Muscle of leg (tissue), 11 donors: ENCODE results near the gene HSFX1. TPM values are rescaled to one million over a fixed set of nuclear protein-coding genes. Genes with fewer than 3 reads are reported as not detected.

Experiments used
- DNase-seq: peaks from one replicate; pipeline ENCODE4 v3.0.0; 2013
- H3K27ac ChIP-seq: one replicate; pipeline ENCODE4 v1.5.1; 2013; ENCODE audit warnings: mild to moderate bottlenecking, low read length, control low read depth
- H3K27me3 ChIP-seq: one replicate; pipeline ENCODE4 v1.6.1; 2013; ENCODE audit warnings: low read length; ENCODE audit not compliant: control insufficient read depth, insufficient read depth
- H3K36me3 ChIP-seq: one replicate; pipeline ENCODE4 v1.6.1; 2013; ENCODE audit warnings: low read length; ENCODE audit not compliant: control insufficient read depth, insufficient read depth
- H3K4me1 ChIP-seq: one replicate; pipeline ENCODE4 v1.6.1; 2013; ENCODE audit warnings: low read length; ENCODE audit not compliant: control insufficient read depth, insufficient read depth
- H3K4me3 ChIP-seq: one replicate; pipeline ENCODE4 v1.5.1; 2013; ENCODE audit warnings: low read length, control low read depth
- H3K9me3 ChIP-seq: replicated peaks from 2 replicates; pipeline ENCODE4 v1.6.1; 2013; ENCODE audit warnings: low read depth, low read length; ENCODE audit not compliant: control insufficient read depth
- WGBS: methylation state at CpG from one replicate; pipeline ENCODE4 v1.1.5; 2013; ENCODE audit warnings: missing lambda C conversion rate; ENCODE audit not compliant: insufficient coverage; 5-methylcytosine and 5-hydroxymethylcytosine counted together
- polyA plus RNA-seq, 8 donors: library from polyadenylated mRNA; unstranded; fragments of 120-200 nt; gene quantifications; one replicate each; pipeline versions ENCODE4 v1.2.1 to v1.2.3, GENCODE V29; 2013; ENCODE audit warnings: inconsistent platforms in 1 of 8, low replicate concordance in 1 of 8; ENCODE audit not compliant: insufficient read length in 8 of 8, insufficient read depth in 1 of 8
- total RNA-seq: library from RNA; stranded (reverse); fragments of 120-200 nt; gene quantifications from one replicate; pipeline ENCODE4 v1.2.4, GENCODE V29; 2013

Gene HSFX1
- total and polyA plus RNA-seq, 9 donors = 1.2 to 2.1 (median 1.5) TPM

DNA sequence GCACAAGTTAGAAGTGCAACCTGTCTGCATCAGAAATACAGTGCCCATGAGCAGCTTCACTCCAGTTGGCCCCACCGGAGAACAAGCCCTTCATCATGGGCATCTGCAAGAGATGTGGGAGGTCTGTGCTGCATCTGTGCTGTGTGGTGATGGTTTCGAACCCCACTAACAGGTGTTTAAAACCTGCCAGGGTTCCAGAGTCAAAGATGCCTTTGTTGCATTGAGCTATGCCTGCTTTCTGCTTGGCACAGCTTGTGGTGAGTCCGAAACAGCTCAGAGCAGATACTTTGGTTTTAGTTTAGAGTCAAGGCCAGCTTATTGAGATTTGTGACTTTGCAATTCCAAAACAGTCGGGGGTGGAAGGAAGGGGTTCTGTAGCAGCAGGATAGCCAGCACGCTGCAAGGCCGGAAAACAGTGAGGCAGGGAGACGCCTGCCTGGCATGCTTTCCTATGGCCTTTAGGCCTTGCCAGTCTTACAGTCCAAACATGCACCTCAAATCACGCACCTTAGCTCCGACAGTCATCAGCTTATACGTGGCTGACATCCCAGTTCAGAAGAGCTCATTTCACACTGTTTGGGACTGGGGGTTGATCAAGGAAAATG lies 29.7 kb downstream of the HSFX1 start:
- Histone ChIP-seq H3K27ac (no peak overlapping the region), H3K4me1 (no peaks in the 10 kb centered on the region), H3K9me3 (no peaks in the 10 kb centered on the region), H3K27me3 (peaks cover 4% of the 10 kb centered on the region), H3K36me3 (no peaks in the 10 kb centered on the region), H3K4me3 (no peak overlapping the region)
- no peak for DNase-seq
- 82% methylated on average over 7 of the region's 10 CpGs for WGBS

DNA sequence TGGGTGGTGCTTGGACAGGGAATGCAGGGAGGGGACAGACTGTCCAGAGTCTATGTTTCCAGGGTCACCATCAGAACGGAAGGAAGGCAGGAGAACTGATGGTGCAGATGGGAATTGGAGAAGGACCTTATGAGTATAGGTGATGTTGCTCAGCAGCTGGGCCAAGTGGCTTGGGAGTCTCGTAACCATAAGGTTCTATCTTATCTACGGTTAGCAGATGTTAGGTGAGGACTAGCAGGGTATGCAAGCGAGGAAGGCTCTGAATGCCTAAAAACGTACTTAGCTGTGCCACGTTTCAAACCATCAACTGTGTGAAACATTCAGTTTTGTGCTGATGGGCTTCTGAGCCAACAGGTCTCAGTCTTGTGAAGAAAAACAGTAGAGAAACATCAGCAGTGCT lies 30.2 kb downstream of the HSFX1 start:
- H3K27ac ChIP-seq = no peak overlapping the region
- H3K4me1 ChIP-seq = no peaks in the 10 kb centered on the region
- no peak for DNase-seq
- 85% methylated on average over 6 of the region's 6 CpGs for WGBS
- H3K36me3 ChIP-seq = no peaks in the 10 kb centered on the region
- no peaks in the 10 kb centered on the region for H3K9me3 ChIP-seq
- no peak overlapping the region for H3K4me3 ChIP-seq
- H3K27me3 ChIP-seq = peaks cover 4% of the 10 kb centered on the region

DNA sequence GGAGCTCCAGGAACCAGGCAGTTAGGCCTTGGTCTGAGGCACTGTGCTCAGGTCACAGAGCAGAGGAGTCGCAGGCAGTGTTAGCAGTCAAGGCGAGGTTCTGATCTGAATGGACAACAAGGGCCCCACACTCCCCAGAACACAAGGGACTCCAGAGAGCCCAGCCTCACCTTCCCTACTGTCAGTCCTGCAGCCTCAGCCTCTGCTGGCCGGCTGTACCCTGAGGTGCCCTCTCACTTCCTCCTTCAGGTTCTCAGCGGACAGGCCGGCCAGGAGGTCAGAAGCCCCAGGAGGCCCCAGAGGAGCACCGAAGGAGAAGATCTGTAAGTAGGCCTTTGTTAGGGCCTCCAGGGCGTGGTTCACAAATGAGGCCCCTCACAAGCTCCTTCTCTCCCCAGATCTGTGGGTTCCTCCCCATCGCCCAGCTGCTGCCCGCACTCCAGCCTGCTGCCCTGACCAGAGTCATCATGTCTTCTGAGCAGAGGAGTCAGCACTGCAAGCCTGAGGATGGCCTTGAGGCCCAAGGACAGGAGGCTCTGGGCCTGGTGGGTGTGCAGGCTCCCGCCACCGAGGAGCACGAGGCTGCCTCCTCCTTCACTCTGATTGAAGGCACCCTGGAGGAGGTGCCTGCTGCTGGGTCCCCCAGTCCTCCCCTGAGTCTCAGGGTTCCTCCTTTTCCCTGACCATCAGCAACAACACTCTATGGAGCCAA lies 34.0 kb downstream of the HSFX1 start:
- no peak for DNase-seq
- Histone ChIP-seq H3K4me1 (no peaks in the 10 kb centered on the region), H3K27me3 (peaks cover 8% of the 10 kb centered on the region), H3K27ac (no peak overlapping the region), H3K36me3 (no peaks in the 10 kb centered on the region), H3K9me3 (no peaks in the 10 kb centered on the region), H3K4me3 (no peak overlapping the region)
- 86% methylated on average over 7 of the region's 12 CpGs for WGBS

DNA sequence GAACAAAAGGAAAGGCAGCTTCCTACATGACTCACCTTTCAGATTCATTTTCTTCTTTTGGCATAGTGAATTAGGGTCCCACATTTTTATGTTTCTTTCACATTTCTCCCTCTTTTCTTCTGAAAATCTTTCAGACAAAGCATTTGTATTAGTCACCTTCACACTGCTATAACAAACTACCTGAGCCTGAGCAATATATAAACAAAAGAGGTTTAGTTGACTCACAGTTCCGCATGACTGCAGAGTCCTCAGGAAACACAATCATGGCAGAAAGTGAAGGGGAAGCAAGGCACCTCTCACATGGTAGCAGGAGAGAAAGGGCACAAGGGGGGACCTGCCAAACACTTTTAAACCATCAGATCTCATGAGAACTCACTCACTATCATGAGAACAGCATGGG lies 44.8 kb downstream of the HSFX1 start:
- DNase-seq = no peak
- H3K36me3 ChIP-seq = no peaks in the 10 kb centered on the region
- no CpG with 5 or more reads among the region's 1 CpG for WGBS

DNA sequence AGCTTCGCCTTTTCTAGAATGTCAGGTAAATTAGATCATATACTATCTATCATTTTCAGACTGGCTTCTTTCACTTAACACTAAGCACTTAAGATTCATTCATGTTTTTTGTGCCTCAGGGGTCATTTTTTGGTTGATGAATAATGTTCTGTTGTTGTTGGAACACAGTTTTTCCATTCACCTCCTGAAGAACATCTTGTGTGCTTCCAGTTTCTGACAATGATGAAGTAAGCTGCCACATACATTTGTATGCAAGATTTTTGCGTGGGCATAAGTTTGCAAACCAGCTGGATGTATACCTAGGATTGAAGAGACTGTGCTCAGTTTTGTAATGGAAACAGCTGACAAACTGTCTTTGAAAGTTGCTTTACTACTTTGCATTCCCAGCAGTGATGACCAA lies 45.5 kb downstream of the HSFX1 start:
- Histone ChIP-seq H3K27ac (no peak overlapping the region), H3K4me1 (no peaks in the 10 kb centered on the region), H3K4me3 (no peak overlapping the region), H3K27me3 (no peaks in the 10 kb centered on the region), H3K9me3 (no peaks in the 10 kb centered on the region), H3K36me3 (no peaks in the 10 kb centered on the region)
- no peak for DNase-seq
- whole genome bisulfite sequencing = 50% methylated on average over 1 of the region's 2 CpGs

More for the DNA sequence above, 44.8 kb downstream of the HSFX1 start:
- Histone ChIP-seq H3K27ac (no peak overlapping the region), H3K4me1 (no peaks in the 10 kb centered on the region), H3K4me3 (no peak overlapping the region), H3K9me3 (no peaks in the 10 kb centered on the region), H3K27me3 (no peaks in the 10 kb centered on the region)

DNA sequence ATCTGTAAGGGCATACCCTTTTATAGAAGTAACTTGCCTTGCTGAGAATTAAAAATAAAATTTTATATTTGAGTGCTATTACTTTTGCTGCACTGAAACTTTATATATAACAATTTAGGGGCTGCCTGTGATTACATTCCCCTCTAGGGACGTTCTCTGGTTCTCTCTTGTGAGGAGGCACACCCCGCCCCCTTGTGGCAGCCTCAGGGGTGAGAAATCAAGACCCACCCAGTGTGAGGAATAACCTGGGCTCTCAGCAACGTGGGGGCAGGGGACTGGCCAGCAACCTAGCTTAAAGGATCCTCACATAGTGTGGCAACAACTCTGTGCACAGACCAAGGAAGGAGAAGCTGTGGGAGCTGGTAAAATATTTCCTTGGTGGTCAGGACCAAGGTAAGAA lies 51.6 kb downstream of the HSFX1 start:
- no peaks in the 10 kb centered on the region for H3K9me3 ChIP-seq
- no peak overlapping the region for H3K27ac ChIP-seq
- H3K4me1 ChIP-seq = peaks cover 5% of the 10 kb centered on the region
- no peak overlapping the region for H3K4me3 ChIP-seq
- H3K36me3 ChIP-seq = no peaks in the 10 kb centered on the region
- no peak for DNase-seq
- H3K27me3 ChIP-seq = peaks cover 9% of the 10 kb centered on the region
- WGBS = 0% methylated on average over 2 of the region's 3 CpGs

Other genes with a start within 250 kb of the HSFX1 start
- gene EOLA1, start 233.1 kb upstream of the HSFX1 start, total RNA-seq = 19.9 TPM
- gene EOLA1, start 233.1 kb upstream of the HSFX1 start, polyA plus RNA-seq = 10 to 100 TPM; 20.1 to 26.3 (median 22.4) TPM
- 1.0 TPM for gene HSFX3, start 224.1 kb upstream of the HSFX1 start, total RNA-seq
- 1 to 10 TPM in 2 of 8 donors, under 1 TPM in 4, not detected in 2; 0.25 to 1.1 (median 0.89) TPM for gene HSFX3, start 224.1 kb upstream of the HSFX1 start, polyA plus RNA-seq
- not detected for gene MAGEA9B, start 186.6 kb upstream of the HSFX1 start, total RNA-seq
- gene MAGEA9B, start 186.6 kb upstream of the HSFX1 start, polyA plus RNA-seq = not detected
- 0.75 TPM for gene HSFX2, start 178.8 kb upstream of the HSFX1 start, total RNA-seq
- 1 to 10 TPM in 1 of 8 donors, under 1 TPM in 7; 0.37 to 1.2 (median 0.71) TPM for gene HSFX2, start 178.8 kb upstream of the HSFX1 start, polyA plus RNA-seq
- 23.4 TPM for gene TMEM185A, start 142.3 kb upstream of the HSFX1 start, total RNA-seq
- 10 to 100 TPM; 21.3 to 35.6 (median 33.2) TPM for gene TMEM185A, start 142.3 kb upstream of the HSFX1 start, polyA plus RNA-seq
- gene MAGEA11, start 62.0 kb upstream of the HSFX1 start, total RNA-seq = not detected
- not detected for gene MAGEA11, start 62.0 kb upstream of the HSFX1 start, polyA plus RNA-seq
- not detected for gene MAGEA9, start 7.9 kb downstream of the HSFX1 start, total RNA-seq
- gene MAGEA9, start 7.9 kb downstream of the HSFX1 start, polyA plus RNA-seq = not detected
- not detected for gene MAGEA8, start 107.1 kb downstream of the HSFX1 start, total RNA-seq
- under 1 TPM in 3 of 8 donors, not detected in 5; 0.13 to 0.35 (median 0.15) TPM for gene MAGEA8, start 107.1 kb downstream of the HSFX1 start, polyA plus RNA-seq
- 0.53 TPM for gene HSFX4, start 155.5 kb downstream of the HSFX1 start, total RNA-seq
- 1 to 10 TPM in 2 of 8 donors, under 1 TPM in 5, not detected in 1; 0.39 to 2.3 (median 0.84) TPM for gene HSFX4, start 155.5 kb downstream of the HSFX1 start, polyA plus RNA-seq
- gene EOLA2, start 164.4 kb downstream of the HSFX1 start, total RNA-seq = 17.2 TPM
- 10 to 100 TPM; 20.6 to 26.9 (median 23.2) TPM for gene EOLA2, start 164.4 kb downstream of the HSFX1 start, polyA plus RNA-seq